H1 (cell line): ENCODE measurements around the gene ZFP36L1. TPM values are rescaled to one million over a fixed set of nuclear protein-coding genes. Genes with fewer than 3 reads are reported as not detected.

Experiments
- CTCF ChIA-PET: fragments of 300-600 bp; sonication (Branson Sonifier 250); formaldehyde crosslinking; loops from one replicate; lab custom pipeline; 2021; ENCODE audit not compliant: partially characterized antibody; lab: Charles Lee
- POLR2A ChIA-PET: fragments of 300-600 bp; sonication (Branson Sonifier 250); formaldehyde crosslinking; loops from one replicate; lab custom pipeline; 2021; ENCODE audit warnings: inconsistent platforms; ENCODE audit not compliant: partially characterized antibody; lab: Charles Lee
- DNase-seq, 2 experiments: peaks; one replicate each; pipeline versions ENCODE4 v3.0.0 to v3.0.0-alpha.2; 2010 to 2022; ENCODE audit warnings: low spot score in 2 of 2, low read depth in 1 of 2, mixed read lengths in 1 of 2
- FAIRE-seq: peaks from 2 replicates; lab custom pipeline; 2011; peaks lifted over from hg19 to GRCh38; lab: Jason Lieb, UNC
- H2AFZ ChIP-seq: 2 replicates; pipeline ENCODE4 v1.8.1; 2012; ENCODE audit warnings: low read length, inconsistent platforms
- H2AK5ac ChIP-seq: 2 replicates; pipeline ENCODE4 v1.6.1; 2013; ENCODE audit warnings: low read depth, low read length
- H2BK120ac ChIP-seq: replicated peaks from 2 replicates; pipeline ENCODE3; 2013; ENCODE audit warnings: low read depth, low read length, inconsistent platforms
- H2BK12ac ChIP-seq: 2 replicates; pipeline ENCODE4 v1.6.1; 2013; ENCODE audit warnings: low read depth, low read length
- H2BK15ac ChIP-seq: 2 replicates; pipeline ENCODE4 v1.6.1; 2013; ENCODE audit warnings: low read length
- H2BK20ac ChIP-seq: 2 replicates; pipeline ENCODE4 v1.6.1; 2013; ENCODE audit warnings: low read length
- H2BK5ac ChIP-seq: 2 replicates; pipeline ENCODE4 v1.6.1; 2013; ENCODE audit warnings: low read depth, low read length
- H3K14ac ChIP-seq: 2 replicates; pipeline ENCODE4 v1.6.1; 2013; ENCODE audit warnings: inconsistent platforms; ENCODE audit not compliant: insufficient read length
- H3K18ac ChIP-seq: 2 replicates; pipeline ENCODE4 v1.6.1; 2013; ENCODE audit warnings: low read length; ENCODE audit errors: extremely low read depth
- H3K23ac ChIP-seq: 2 replicates; pipeline ENCODE4 v1.6.1; 2013; ENCODE audit warnings: inconsistent platforms; ENCODE audit not compliant: insufficient read length
- H3K23me2 ChIP-seq: 2 replicates; pipeline ENCODE4 v1.6.1; 2013; ENCODE audit warnings: low read depth, low read length
- H3K27ac ChIP-seq: 2 replicates; pipeline ENCODE4 v1.6.1; 2011; ENCODE audit warnings: low read depth, low read length, inconsistent platforms
- H3K27me3 ChIP-seq, 4 experiments: replicated peaks in 1 of 4; 1 replicate in 1 of 4; 2 replicates in 3 of 4; pipeline versions ENCODE4 v1.6.1 to v1.8.1; 2011 to 2013; ENCODE audit warnings: low read length in 3 of 4, mild to moderate bottlenecking in 3 of 4, inconsistent platforms in 2 of 4, mixed read lengths in 2 of 4, moderate library complexity in 1 of 4; ENCODE audit not compliant: control insufficient read depth in 3 of 4, insufficient read depth in 3 of 4; ENCODE audit errors: extremely low read depth in 1 of 4
- H3K36me3 ChIP-seq, 4 experiments: 2 replicates each; pipeline versions ENCODE4 v1.6.1 to v1.8.1; 2011 to 2013; ENCODE audit warnings: mild to moderate bottlenecking in 4 of 4, low read length in 3 of 4, moderate library complexity in 2 of 4, control low read depth in 1 of 4, inconsistent platforms in 1 of 4; ENCODE audit not compliant: insufficient read depth in 4 of 4, control insufficient read depth in 2 of 4
- H3K4ac ChIP-seq: replicated peaks from 2 replicates; pipeline ENCODE3; 2013; ENCODE audit warnings: low read length, low read depth, mixed read lengths, inconsistent platforms; ENCODE audit not compliant: insufficient read length
- H3K4me1 ChIP-seq, 4 experiments: replicated peaks in 1 of 4; 1 replicate in 1 of 4; 2 replicates in 3 of 4; pipeline versions ENCODE4 v1.6.1 to v1.8.1; 2011 to 2013; ENCODE audit warnings: low read length in 3 of 4, inconsistent platforms in 2 of 4, mixed read lengths in 1 of 4; ENCODE audit not compliant: insufficient read depth in 4 of 4, control insufficient read depth in 3 of 4
- H3K4me2 ChIP-seq, 2 experiments: 2 replicates each; pipeline versions ENCODE4 v1.6.1 to v1.8.1; 2011 to 2013; ENCODE audit warnings: low read depth in 2 of 2, low read length in 2 of 2, control low read depth in 1 of 2, inconsistent platforms in 1 of 2, mild to moderate bottlenecking in 1 of 2; ENCODE audit not compliant: insufficient read depth in 1 of 2
- H3K4me3 ChIP-seq, 4 experiments: fragments of 200-600, 300-600 bp in 1 of 4; sonication (generic), shearing (Covaris generic), sonication (Bioruptor Twin) in 1 of 4; 2 replicates each; pipeline versions ENCODE4 v1.5.1 to v1.8.1; 2011 to 2016; ENCODE audit warnings: low read length in 4 of 4, low read depth in 3 of 4, control low read depth in 2 of 4, inconsistent platforms in 2 of 4, mild to moderate bottlenecking in 2 of 4, mixed read lengths in 1 of 4, moderate library complexity in 1 of 4; ENCODE audit not compliant: insufficient read depth in 2 of 4; ENCODE audit errors: extremely low read depth in 1 of 4
- H3K56ac ChIP-seq: replicated peaks from 2 replicates; pipeline ENCODE3; 2013; ENCODE audit warnings: low read depth, mild to moderate bottlenecking, mixed read lengths, low read length, inconsistent platforms; ENCODE audit not compliant: insufficient read length
- H3K79me1 ChIP-seq: 2 replicates; pipeline ENCODE4 v1.6.1; 2013; ENCODE audit warnings: low read depth, low read length, control low read depth
- H3K79me2 ChIP-seq, 2 experiments: 2 replicates each; pipeline versions ENCODE4 v1.6.1 to v1.8.1; 2012 to 2013; ENCODE audit warnings: low read length in 2 of 2, mild to moderate bottlenecking in 2 of 2, inconsistent platforms in 1 of 2; ENCODE audit not compliant: insufficient read depth in 2 of 2, control insufficient read depth in 1 of 2
- H3K9ac ChIP-seq, 4 experiments: replicated peaks in 1 of 4; 1 replicate in 1 of 4; 2 replicates in 3 of 4; pipeline versions ENCODE4 v1.6.1 to v1.8.1; 2011 to 2013; ENCODE audit warnings: low read depth in 3 of 4, low read length in 3 of 4, control low read depth in 2 of 4, mild to moderate bottlenecking in 2 of 4, moderate library complexity in 2 of 4, inconsistent platforms in 1 of 4; ENCODE audit errors: extremely low read depth in 1 of 4
- H3K9me3 ChIP-seq, 2 experiments: 2 replicates each; pipeline versions ENCODE4 v1.6.1 to v1.8.1; 2012 to 2013; ENCODE audit warnings: mild to moderate bottlenecking in 2 of 2, moderate library complexity in 2 of 2, control low read depth in 1 of 2, inconsistent platforms in 1 of 2, low read depth in 1 of 2, low read length in 1 of 2, mixed read lengths in 1 of 2; ENCODE audit not compliant: insufficient read depth in 2 of 2
- H4K20me1 ChIP-seq, 2 experiments: replicated peaks in 1 of 2; 2 replicates each; pipeline versions ENCODE3 to v1.8.1; 2011 to 2013; ENCODE audit warnings: inconsistent platforms in 2 of 2, low read length in 2 of 2, mild to moderate bottlenecking in 1 of 2; ENCODE audit not compliant: insufficient read depth in 2 of 2, control insufficient read depth in 1 of 2
- H4K5ac ChIP-seq: 2 replicates; pipeline ENCODE4 v1.6.1; 2013; ENCODE audit warnings: low read length, low read depth, mixed read lengths, inconsistent platforms; ENCODE audit not compliant: insufficient read length
- H4K8ac ChIP-seq: 2 replicates; pipeline ENCODE4 v1.8.0; 2013; ENCODE audit warnings: mild to moderate bottlenecking, moderate library complexity, low read length, inconsistent platforms; ENCODE audit not compliant: insufficient read depth; ENCODE audit errors: extremely low read depth
- H4K91ac ChIP-seq: replicated peaks from 2 replicates; pipeline ENCODE3; 2013; ENCODE audit warnings: low read length, mixed read lengths, inconsistent platforms; ENCODE audit not compliant: insufficient read length
- CBX8 ChIP-seq: fragments of 300-800, 300-1000 bp; sonication (generic); IDR thresholded peaks from 2 replicates; pipeline ENCODE4 v1.7.1; 2016; ENCODE audit warnings: low read depth, low read length, borderline replicate concordance
- POLR2A ChIP-seq, 2 experiments: IDR thresholded peaks; 1 replicate in 1 of 2; 2 replicates in 1 of 2; pipeline ENCODE4 v1.6.1; 2011; ENCODE audit warnings: low read depth in 2 of 2, low read length in 2 of 2, mild to moderate bottlenecking in 2 of 2; ENCODE audit errors: control extremely low read depth in 1 of 2
- WGBS, 2 experiments: shearing (Covaris generic) in 1 of 2; methylation state at CpG; one replicate each; pipeline versions ENCODE4 v1.1.6 to v1.1.7; 2013 to 2015; ENCODE audit warnings: low lambda C conversion rate in 2 of 2, mixed read lengths in 2 of 2, inconsistent platforms in 1 of 2, low coverage in 1 of 2, missing lambda C conversion rate in 1 of 2; ENCODE audit not compliant: insufficient replicate concordance in 2 of 2, insufficient coverage in 1 of 2, insufficient read length in 1 of 2; ENCODE audit errors: extremely low coverage in 1 of 2, missing lambda C conversion rate in 1 of 2; 5-methylcytosine and 5-hydroxymethylcytosine counted together
- polyA plus RNA-seq, 7 experiments: library from polyadenylated mRNA; depleted of rRNA in 3 of 7; stranded (reverse) in 5 of 7; unstranded in 2 of 7; fragments of >200 nt in 5 of 7; fragments of 200-250 nt in 2 of 7; gene quantifications; 1 replicate in 5 of 7; 2 replicates in 1 of 7; 4 replicates in 1 of 7; pipeline versions ENCODE4 v1.2.1 to v1.2.3, GENCODE V29; 2011 to 2013; ENCODE audit warnings: missing spikeins in 2 of 7, mixed read lengths in 2 of 7
- total RNA-seq: library from RNA; stranded (reverse); fragmentation: NEBNext Ultra II Directional; extraction: Animal tissue kit (Norgen Biotek cat#: 25700); gene quantifications from 2 replicates; pipeline ENCODE4 v1.2.1, GENCODE V29; 2021

ZFP36L1 gene
- total and polyA plus RNA-seq, 2 of the 8 experiments (the other 6 are each of a cell fraction or from before 2014, with no cell fraction given), result 80.4 to 132 TPM

GRCh38 chr14:68807148-68807600 is 14.3 kb upstream of the ZFP36L1 start:
- Histone ChIP-seq H2AK5ac (no peak overlapping the region), H3K4me2 (no peak overlapping the region), H2BK12ac (no peak overlapping the region), H3K4ac (no peak overlapping the region), H3K9me3 (peaks cover 3 to 5% of the 10 kb centered on the region in 2 experiments; a peak in 3 of 4 replicates), H4K91ac (no peak overlapping the region), H3K79me2 (no peaks in the 10 kb centered on the region), H3K9ac (no peak overlapping the region), H3K4me3 (no peak overlapping the region), H2BK20ac (no peak overlapping the region), H3K27ac (no peak overlapping the region), H3K14ac (no peak overlapping the region), H3K27me3 (no peaks in the 10 kb centered on the region), H2BK5ac (peak overlapping the region; percentile 29; the same call in 1 of the 2 replicates), H3K36me3 (no peaks in the 10 kb centered on the region), H2AFZ (no peak overlapping the region), H2BK120ac (no peak overlapping the region), H4K8ac (no peak overlapping the region), H3K56ac (no peak overlapping the region), H3K23me2 (no peaks in the 10 kb centered on the region), H4K20me1 (no peaks in the 10 kb centered on the region), H2BK15ac (0 out of 2 replicates have a peak overlapping the region, but pooled peaks have one; percentile 77), H3K79me1 (no peaks in the 10 kb centered on the region), H3K4me1 (peaks cover 0 to 4% (median under 1%) of the 10 kb centered on the region in 4 experiments; a peak in 3 of 7 replicates), H4K5ac (no peak overlapping the region), H3K18ac (0 out of 2 replicates have a peak overlapping the region, but pooled peaks have one; percentile 39), H3K23ac (no peak overlapping the region)
- WGBS, 2 experiments, result 86% methylated on average over 10 of the region's 10 CpGs; no CpG with 5 or more reads in 1 of the 2 experiments
- TF ChIP-seq POLR2A (IDR thresholded peaks at IDR 0.05; ENCODE audit: control extremely low read depth in 1 of 2, low read depth in 2 of 2, low read length in 2 of 2) (no peak), CBX8 (no peak)
- ChIA-PET CTCF (interaction anchor here (0.6 to 1.6 kb wide), 6 partner anchors 9 to 863 kb away, joined by 3 to 6 read pairs (median 5); no protein-coding TSS in a partner anchor), POLR2A (interaction anchor here (1.4 to 5.8 kb wide), 5 partner anchors 7 to 17 kb away, joined by 3 to 38 read pairs (median 11); partner anchors contain the start of gene ZFP36L1)
- DNase-seq (peak in 1 of 2 experiments; percentile 40), FAIRE-seq (no peak)
